Choroid plexus epithelial cell (primary cell): Measurements from ENCODE around the gene AQR.
A peak's percentile ranks its signal among the peaks of the same experiment; 100 is the strongest.
"Not testable (repeated sequence)": the region's sequence is repeated elsewhere in the genome, so short reads cannot be mapped to it uniquely, and the experiment has no call there.

Experiments used
- DNase-seq: peaks from one replicate; pipeline ENCODE4 v3.0.0-alpha.2; 2010; ENCODE audit warnings: low read depth
- H3K4me3 ChIP-seq: 2 replicates; pipeline ENCODE4 v1.5.1; 2011; ENCODE audit warnings: low read depth, mild to moderate bottlenecking, control low read depth, low read length, moderate library complexity
- CTCF ChIP-seq: conservative IDR thresholded peaks from 2 replicates; pipeline ENCODE4 v1.5.1; 2011; ENCODE audit warnings: low read depth, mild to moderate bottlenecking, control low read depth, inconsistent platforms, low read length, moderate library complexity

Gene AQR

DNA sequence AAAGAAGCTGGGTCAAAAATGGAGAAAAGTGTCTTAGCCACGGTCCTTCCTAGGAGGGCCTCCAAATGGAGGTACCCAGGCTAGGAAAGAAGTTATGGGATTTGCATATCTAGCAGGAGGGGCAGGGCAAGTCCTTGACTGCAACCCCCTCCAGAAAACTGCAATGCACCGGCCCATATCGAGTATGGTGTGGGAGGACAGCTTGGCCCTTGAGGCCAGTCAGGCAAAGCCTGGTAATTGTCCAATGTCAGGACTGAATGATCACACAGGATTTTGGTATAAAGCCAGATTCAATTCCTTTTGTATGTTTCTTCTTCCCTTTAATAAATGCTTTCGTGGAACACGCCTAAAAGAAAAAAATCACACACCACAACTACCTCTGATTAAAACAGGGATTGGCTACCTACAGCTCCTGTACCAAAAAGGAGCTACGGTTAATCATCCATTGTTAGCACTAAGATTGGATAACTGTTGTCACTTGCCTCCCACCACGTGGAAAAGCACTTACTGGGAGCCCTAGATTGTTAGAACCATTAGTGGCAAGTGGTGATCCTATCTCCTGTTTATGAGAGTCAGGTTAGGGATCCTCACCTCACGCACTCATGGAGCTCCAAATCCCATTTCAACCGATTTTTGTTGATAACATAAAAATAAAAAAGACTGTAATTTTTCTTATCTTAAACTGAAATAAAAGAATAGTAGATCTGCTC lies 17.4 kb upstream of the AQR start:
- no peak for DNase-seq
- peak overlapping the region; percentile 85 for H3K4me3 ChIP-seq
- TF ChIP-seq CTCF: no peak

DNA sequence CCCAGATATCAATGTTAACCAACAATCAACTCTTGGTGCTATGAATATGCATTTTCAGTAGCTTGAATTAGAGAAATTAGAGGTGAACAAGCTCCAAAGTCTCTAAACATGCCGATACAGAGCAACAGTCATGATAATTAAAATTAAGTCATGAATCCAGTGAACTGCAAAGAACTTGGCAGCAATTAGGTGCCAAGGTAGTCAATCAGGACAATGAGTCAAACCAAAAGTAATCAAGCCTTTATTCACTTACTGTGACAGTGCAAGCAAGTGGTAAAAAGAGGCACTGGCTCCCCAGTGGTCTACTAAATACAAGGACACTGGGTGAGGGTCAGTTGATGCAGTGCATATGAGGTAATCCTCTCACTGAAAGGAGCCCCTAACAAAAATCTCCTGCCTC lies 16.8 kb upstream of the AQR start:
- TF ChIP-seq CTCF: no peak
- H3K4me3 ChIP-seq: peak overlapping the region; percentile 85
- DNase-seq: no peak

- DNase-seq: peak; percentile 76
- peak overlapping the region; percentile 4 for H3K4me3 ChIP-seq
- no peak for TF ChIP-seq CTCF
These were observed 15.5 kb upstream of the AQR start for GRCh38 chr15:34984889-34985630.

- no peak for TF ChIP-seq CTCF
- DNase-seq: no peak
- H3K4me3 ChIP-seq: no peak overlapping the region
These were observed 7.2 kb upstream of the AQR start for GRCh38 chr15:34976743-34977142.

- H3K4me3 ChIP-seq: no peak overlapping the region
- TF ChIP-seq CTCF: no peak
- DNase-seq: no peak
These were observed 6.5 kb upstream of the AQR start for GRCh38 chr15:34976073-34976472.

DNA sequence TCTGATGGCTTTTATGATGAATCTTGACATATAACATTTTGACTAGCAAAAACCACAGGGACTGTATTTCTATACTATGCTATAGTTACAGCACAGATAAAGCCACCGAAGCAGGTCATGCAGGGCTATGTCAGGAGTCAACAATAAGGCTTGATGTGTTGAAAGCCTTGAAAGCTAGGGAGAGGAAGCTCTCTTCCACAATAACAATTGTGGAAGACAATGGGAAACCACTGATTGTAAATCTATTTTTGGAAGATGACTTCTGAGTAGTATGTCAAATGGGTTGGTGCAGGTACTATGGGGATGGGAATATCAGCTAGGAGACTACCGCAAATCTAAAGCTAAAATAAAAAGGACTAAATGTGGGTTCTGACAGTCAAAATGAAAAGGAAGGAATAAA lies 4.0 kb upstream of the AQR start:
- no peak for TF ChIP-seq CTCF
- H3K4me3 ChIP-seq: no peak overlapping the region
- no peak for DNase-seq

- H3K4me3 ChIP-seq: peak overlapping the region; percentile 98
- DNase-seq: not testable (repeated sequence)
These were observed 629 bp upstream of the AQR start for GRCh38 chr15:34970098-34970643.
